Measurements from ENCODE around the gene BCKDHA. TPM values are rescaled to one million over a fixed set of nuclear protein-coding genes. Genes with fewer than 3 reads are reported as not detected.

BCKDHA gene
- total RNA-seq, 2 experiments from 2014 or later, result 12.2 to 13.1 TPM

- ChIA-PET CTCF (no interaction called here), POLR2A (no interaction called here)
- Mint-ChIP-seq H3K27ac (peak overlapping the region; percentile 65), H3K9me3 (no peaks in the 10 kb centered on the region), H3K4me1 (ENCODE audit: low read depth) (peaks cover 46% of the 10 kb centered on the region), H3K4me3 (peak overlapping the region; percentile 80), H3K27me3 (no peaks in the 10 kb centered on the region), H3K36me3 (ENCODE audit: low read depth) (peaks cover 49% of the 10 kb centered on the region)
- no peak for TF ChIP-seq CTCF (IDR thresholded peaks at IDR 0.05)
- Histone ChIP-seq H3K4me3 (ENCODE audit: low read length) (no peak overlapping the region), H3K4me1 (ENCODE audit: insufficient read depth, low read length) (peaks cover 33% of the 10 kb centered on the region), H3K36me3 (ENCODE audit: insufficient read depth, low read length) (peaks cover 29% of the 10 kb centered on the region), H3K9me3 (ENCODE audit: control insufficient read depth in 1 of 2, insufficient read depth in 1 of 2, low read length in 2 of 2) (no peaks in the 10 kb centered on the region), H3K27me3 (ENCODE audit: control insufficient read depth in 1 of 2, insufficient read depth in 2 of 2, low read length in 2 of 2) (no peaks in the 10 kb centered on the region), H3K27ac (ENCODE audit: low read depth in 1 of 2, low read length in 2 of 2) (no peak overlapping the region)
- ATAC-seq (ENCODE audit: poor library complexity) (no peak), DNase-seq (no peak)
- intact Hi-C loops (cut with DNase I, micrococcal nuclease), result loop anchor here in 1 of 2 experiments (5.0 kb wide), 1 partner anchor 167 kb away; no protein-coding TSS in a partner anchor
These were observed 2.3 kb upstream of the BCKDHA start for GRCh38 chr19:41395355-41395754.

- H3K9me3 Mint-ChIP-seq, result no peaks in the 10 kb centered on the region
- POLR2A ChIA-PET, result interaction anchor here (1.1 to 1.2 kb wide), 3 partner anchors 35 to 134 kb away, joined by 3 to 4 read pairs (median 3); partner anchors contain the start of gene HNRNPUL1
- no peak for TF ChIP-seq CTCF (IDR thresholded peaks at IDR 0.05)
- Histone ChIP-seq H3K27ac (ENCODE audit: low read depth in 1 of 2, low read length in 2 of 2) (peak overlapping the region; percentile 91 to 99), H3K27me3 (ENCODE audit: control insufficient read depth in 1 of 2, insufficient read depth in 2 of 2, low read length in 2 of 2) (no peaks in the 10 kb centered on the region), H3K36me3 (ENCODE audit: insufficient read depth, low read length) (peaks cover 7% of the 10 kb centered on the region), H3K4me3 (ENCODE audit: low read length) (peak overlapping the region; percentile 82), H3K4me1 (ENCODE audit: insufficient read depth, low read length) (peaks cover 38% of the 10 kb centered on the region), H3K9me3 (ENCODE audit: control insufficient read depth in 1 of 2, insufficient read depth in 1 of 2, low read length in 2 of 2) (no peaks in the 10 kb centered on the region)
- CTCF ChIA-PET, result no interaction called here
- peak overlapping the region; percentile 99 for H3K27ac Mint-ChIP-seq
- peaks cover 30% of the 10 kb centered on the region for H3K36me3 Mint-ChIP-seq (ENCODE audit: low read depth)
- H3K4me3 Mint-ChIP-seq, result peak overlapping the region; percentile 96
- no peak for DNase-seq
- H3K4me1 Mint-ChIP-seq (ENCODE audit: low read depth), result peaks cover 57% of the 10 kb centered on the region
- ATAC-seq (ENCODE audit: poor library complexity), result no peak
- no peaks in the 10 kb centered on the region for H3K27me3 Mint-ChIP-seq
- intact Hi-C loops (cut with DNase I, micrococcal nuclease), result loop anchor here in 1 of 2 experiments (5.0 kb wide), 1 partner anchor 164 kb away; no protein-coding TSS in a partner anchor
These were observed 416 bp downstream of the BCKDHA start for GRCh38 chr19:41398050-41398418.

- no peaks in the 10 kb centered on the region for H3K9me3 ChIP-seq (ENCODE audit: control insufficient read depth in 1 of 2, insufficient read depth in 1 of 2, low read length in 2 of 2)
- no peak for TF ChIP-seq CTCF (IDR thresholded peaks at IDR 0.05)
- H3K27ac Mint-ChIP-seq, result peak overlapping the region; percentile 99
- no peak overlapping the region for H3K27ac ChIP-seq (ENCODE audit: low read depth in 1 of 2, low read length in 2 of 2)
- no peaks in the 10 kb centered on the region for H3K27me3 ChIP-seq (ENCODE audit: control insufficient read depth in 1 of 2, insufficient read depth in 2 of 2, low read length in 2 of 2)
- peaks cover 57% of the 10 kb centered on the region for H3K4me1 Mint-ChIP-seq (ENCODE audit: low read depth)
- POLR2A ChIA-PET, result interaction anchor here (1.1 to 1.2 kb wide), 3 partner anchors 35 to 135 kb away, joined by 3 to 4 read pairs (median 3); partner anchors contain the start of gene HNRNPUL1
- ATAC-seq (ENCODE audit: poor library complexity), result no peak
- H3K36me3 Mint-ChIP-seq (ENCODE audit: low read depth), result peaks cover 28% of the 10 kb centered on the region
- DNase-seq, result no peak
- peaks cover 9% of the 10 kb centered on the region for H3K36me3 ChIP-seq (ENCODE audit: insufficient read depth, low read length)
- peak overlapping the region; percentile 96 for H3K4me3 Mint-ChIP-seq
- peak overlapping the region; percentile 82 for H3K4me3 ChIP-seq (ENCODE audit: low read length)
- peaks cover 38% of the 10 kb centered on the region for H3K4me1 ChIP-seq (ENCODE audit: insufficient read depth, low read length)
- CTCF ChIA-PET, result no interaction called here
- H3K9me3 Mint-ChIP-seq, result no peaks in the 10 kb centered on the region
- intact Hi-C loops (cut with DNase I, micrococcal nuclease), result loop anchor here in 1 of 2 experiments (5.0 kb wide), 1 partner anchor 164 kb away; no protein-coding TSS in a partner anchor
- no peaks in the 10 kb centered on the region for H3K27me3 Mint-ChIP-seq
These were observed 980 bp downstream of the BCKDHA start for GRCh38 chr19:41398598-41398997.

Measured in CD4-positive, alpha-beta T cell (primary cell).